HCEC 1CT (cell line): ENCODE measurements around the gene PCBP1.
"Not testable (repeated sequence)": the region's sequence is repeated elsewhere in the genome, so short reads cannot be mapped to it uniquely, and the experiment has no call there.

Experiments
- DNase-seq: peaks from one replicate; pipeline ENCODE4 v3.0.0-alpha.2; 2017

Gene PCBP1

GRCh38 chr2:70101174-70101573 lies 13.9 kb downstream of the PCBP1 start:
- no peak for DNase-seq

- DNase-seq: not testable (repeated sequence)
Measured at GRCh38 chr2:70101686-70102085, 14.4 kb downstream of the PCBP1 start.

DNA sequence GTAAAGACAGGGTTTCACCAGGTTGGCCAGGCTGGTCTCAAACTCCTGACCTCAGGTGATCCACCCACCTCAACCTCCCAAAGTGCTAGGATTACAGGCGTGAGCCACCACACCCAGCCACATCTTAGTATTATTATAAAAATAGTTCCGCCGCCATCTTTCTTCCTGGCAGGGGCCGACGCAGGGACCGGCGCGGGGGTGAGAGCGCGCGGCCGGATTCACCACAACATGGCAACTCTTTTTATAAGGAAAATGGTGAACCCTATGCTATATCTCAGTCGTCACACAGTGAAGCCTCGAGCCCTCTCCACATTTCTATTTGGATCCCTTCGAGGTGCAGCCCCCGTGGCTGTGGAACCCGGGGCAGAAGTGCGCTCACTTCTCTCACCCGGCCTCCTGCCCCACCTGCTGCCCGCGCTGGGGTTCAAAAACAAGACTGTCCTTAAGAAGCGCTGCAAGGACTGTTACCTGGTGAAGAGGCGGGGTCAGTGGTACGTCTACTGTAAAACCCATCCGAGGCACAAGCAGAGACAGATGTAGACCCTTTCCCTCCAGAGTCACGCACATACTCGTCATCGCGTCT lies 15.1 kb downstream of the PCBP1 start:
- DNase-seq: not testable (repeated sequence)

- DNase-seq: no peak
Measured at GRCh38 chr2:70103531-70104061, 16.3 kb downstream of the PCBP1 start.

DNA sequence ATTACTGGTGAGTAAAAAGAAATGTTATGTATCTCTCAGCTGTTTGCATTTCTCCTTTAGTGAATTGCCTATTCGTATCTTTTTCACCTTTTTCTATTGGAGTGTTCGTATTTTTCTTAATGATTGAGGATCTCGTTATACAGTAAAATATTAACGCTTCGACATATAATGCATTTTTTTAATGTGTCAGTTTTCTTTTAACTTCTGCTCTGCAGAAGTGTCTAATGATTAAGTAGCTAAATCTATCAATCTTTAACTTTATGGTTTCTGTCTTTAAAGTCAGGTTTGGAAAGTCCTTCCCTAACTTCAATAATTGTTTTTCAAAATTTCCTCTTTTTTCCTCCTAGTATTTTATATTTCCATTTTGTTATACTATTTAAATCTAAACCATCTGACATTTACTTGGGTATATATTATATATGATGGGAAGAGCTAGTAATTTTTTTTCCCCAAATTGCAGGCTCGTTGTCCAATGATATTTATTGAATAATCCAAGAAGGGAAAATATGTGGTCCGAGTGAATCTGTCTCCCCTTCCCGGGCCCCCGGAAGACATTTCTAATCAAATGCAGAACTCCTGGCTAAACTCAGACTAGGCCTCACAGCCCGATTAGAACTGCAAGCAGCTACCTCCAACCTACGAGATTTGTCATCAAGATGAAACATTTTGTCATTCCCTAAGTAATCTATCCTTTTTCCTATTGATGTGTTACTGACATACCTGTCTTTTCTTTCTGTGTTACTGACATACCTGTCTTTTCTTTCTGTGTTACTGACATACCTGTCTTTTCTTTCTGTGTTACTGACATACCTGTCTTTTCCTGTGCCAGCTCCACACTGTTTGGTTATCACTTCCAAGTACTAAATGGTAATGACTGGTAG lies 17.2 kb downstream of the PCBP1 start:
- DNase-seq: peak; percentile 27

GRCh38 chr2:70106138-70106537 lies 18.9 kb downstream of the PCBP1 start:
- not testable (repeated sequence) for DNase-seq

DNA sequence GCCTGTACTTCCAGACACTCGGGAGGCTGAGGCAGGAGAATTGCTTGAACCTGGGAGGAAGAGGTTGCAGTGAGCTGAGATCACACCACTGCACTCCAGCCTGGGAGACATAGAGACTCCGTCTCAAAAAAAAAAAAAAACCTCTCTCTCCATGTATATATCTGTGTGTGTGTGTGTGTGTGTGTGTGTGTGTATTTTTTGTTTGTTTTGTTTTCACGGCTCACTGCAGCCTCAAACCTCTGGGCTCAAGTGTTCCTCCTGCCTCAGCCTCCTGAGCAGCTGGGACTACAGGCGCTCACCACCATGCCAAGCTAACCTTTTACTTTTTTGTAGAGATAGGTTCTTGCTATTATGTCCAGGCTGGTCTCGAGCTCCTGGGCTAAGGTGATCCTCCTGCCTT lies 23.1 kb downstream of the PCBP1 start:
- DNase-seq: not testable (repeated sequence)

DNA sequence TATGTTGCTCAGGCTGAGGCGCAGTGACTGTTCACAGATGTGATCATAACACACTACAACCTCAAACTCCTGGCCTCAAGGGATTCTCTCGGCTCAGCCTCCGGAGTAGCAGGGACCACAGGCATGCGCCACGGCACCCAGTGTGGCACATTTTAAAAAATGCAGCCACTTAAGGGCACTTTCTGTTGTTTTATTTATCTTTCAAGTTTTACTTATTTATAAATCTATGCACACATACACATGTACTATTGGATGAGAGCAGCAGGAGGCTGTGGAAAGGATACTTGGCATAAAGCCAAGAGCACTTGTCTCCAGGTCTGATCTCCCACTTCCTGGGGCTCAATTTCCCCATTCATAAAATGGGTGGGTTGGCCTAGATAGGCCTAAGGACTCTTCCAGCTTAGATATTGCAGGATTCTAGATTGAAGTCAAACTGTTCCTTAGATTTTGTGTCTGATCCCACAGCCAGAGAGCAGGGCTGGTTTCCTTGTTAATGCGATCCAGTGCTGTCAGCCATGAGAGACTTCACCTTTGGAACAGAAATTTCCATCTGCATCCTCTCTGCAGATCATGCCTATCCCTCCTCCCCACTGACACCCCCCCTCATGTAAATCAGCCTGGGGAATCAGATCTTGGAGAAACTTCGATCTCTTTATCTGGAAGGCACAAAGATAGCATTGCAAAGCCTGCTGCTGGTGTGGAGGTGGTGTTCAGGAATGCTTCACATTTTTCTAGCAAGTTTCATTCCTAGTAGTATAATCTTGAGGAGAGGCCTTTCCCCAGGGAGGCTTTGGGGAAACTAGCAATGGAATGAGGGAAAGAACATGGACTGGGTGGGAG lies 24.7 kb downstream of the PCBP1 start:
- DNase-seq: peak; percentile 21

GRCh38 chr2:70113359-70114070 lies 26.2 kb downstream of the PCBP1 start:
- no peak for DNase-seq

- no peak for DNase-seq
Measured at GRCh38 chr2:70115646-70116442, 28.6 kb downstream of the PCBP1 start.

DNA sequence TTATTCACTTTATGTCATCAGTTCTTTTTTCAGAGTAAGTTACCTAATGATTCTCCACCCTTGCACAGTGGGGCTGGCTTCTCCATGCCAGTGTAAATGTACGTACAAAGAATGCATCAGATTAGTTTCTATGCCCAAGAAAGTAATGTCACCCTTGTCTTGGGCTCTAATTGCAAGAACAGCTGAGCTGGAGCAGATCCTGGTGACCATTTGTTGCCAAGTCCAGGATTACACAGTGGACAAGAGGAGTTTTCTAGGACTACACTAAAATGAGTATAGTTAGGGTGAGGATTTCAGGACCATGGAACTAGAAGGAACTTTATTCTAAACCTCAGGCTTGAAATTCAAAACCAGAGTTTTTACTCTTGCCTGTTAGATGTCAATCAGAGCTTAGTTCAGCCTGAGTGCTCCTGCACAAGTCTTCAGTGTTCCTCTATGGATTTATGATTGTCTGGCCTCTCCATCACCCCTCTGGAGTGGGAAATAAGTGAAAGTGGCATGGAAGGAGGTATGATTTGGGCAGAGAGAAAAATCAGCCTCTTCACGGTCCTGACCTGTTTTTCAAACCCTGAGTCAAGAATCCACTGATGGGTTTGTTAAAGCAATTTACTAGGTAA lies 29.8 kb downstream of the PCBP1 start:
- no peak for DNase-seq

GRCh38 chr2:70118798-70119454 lies 31.6 kb downstream of the PCBP1 start:
- no peak for DNase-seq

DNA sequence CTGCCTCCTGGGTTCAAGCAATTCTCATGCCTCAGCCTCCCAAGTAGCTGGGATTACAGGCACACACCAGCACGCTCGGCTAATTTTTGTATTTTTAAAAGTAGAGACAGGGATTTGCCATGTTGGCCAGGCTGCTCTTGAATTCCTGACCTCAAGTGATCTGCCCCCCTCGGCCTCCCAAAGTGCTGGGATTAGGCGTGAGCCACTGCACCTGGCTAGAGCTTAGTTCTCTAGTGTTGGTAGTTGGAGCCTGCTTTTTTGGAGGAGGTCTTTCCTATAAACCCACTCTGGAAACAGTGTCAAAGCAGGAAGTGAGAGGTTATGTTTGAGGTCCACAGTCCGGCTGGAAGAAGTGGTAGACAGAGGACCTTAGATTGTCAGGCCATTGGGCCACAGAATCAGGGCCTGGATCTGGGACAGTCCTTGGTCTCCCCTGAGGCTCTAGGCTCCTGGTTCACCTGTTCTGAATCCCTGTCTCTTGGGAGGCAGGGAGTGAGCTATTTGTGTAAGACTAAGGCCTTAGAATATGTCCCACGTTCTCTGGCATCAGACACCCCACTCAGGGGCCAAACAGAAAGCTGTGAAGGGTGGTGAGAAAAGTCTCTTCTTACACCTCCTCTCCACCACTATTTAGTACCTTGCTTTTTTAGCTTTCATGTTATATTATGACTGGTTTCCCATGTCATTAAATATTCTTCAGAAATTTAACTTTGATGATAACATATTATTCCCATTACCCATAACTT lies 34.5 kb downstream of the PCBP1 start:
- DNase-seq: no peak

DNA sequence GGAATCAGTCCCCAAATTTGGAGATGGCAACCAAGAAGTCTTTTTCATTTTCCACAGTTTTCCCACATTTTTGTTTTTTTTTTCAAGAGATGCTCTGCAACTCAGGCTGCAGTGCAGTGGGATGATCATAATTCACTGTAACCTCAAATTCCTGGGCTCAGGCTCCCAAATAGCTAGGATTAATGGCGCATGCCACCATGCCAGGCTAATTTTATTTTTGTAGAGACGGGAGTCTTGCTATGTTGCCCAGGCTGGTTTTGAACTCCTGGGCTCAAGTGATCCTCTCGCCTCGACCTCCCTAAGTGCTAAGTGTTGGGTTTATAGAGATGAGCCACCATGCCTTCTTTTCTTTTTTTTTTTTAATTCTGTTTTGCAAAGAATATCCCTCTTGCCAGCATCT lies 35.2 kb downstream of the PCBP1 start:
- no peak for DNase-seq

DNA sequence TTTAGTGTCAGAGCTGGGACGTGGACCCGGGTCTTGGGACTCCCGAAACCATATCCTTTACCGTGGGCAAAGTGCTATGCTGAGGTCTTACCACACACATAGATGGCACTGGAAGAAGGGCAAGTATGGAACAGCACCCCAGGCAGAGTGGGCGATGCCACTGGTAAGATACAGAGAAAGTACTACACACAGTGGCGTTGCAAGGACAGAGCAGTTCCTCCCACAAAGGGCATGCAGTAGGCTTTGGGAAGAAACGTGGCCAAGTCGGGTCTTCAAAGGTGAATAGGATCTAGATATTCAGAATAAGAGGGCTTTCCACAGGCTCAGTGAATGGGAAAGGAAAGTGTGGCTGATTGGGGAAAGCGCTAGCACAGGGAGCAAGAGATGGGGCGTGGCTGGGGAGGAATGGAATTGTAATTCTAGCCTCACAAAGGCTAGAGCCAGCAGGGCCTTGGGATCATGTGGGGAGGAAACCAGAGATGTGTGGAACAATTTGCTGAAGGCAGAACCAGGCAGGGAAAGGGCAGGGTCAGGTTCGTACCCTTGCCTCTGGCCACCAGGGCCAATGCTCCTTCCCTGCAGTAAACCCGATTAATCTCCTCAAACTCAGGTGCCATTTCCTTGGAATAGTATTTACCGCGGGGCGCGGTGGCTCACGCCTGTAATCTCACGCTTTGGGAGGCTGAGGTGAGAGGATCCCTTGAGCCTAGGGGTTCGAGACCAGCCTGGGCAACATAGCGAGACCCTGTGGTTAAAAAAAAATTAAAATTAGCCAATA lies 36.0 kb downstream of the PCBP1 start:
- DNase-seq: peak; percentile 38

- no peak for DNase-seq
Measured at GRCh38 chr2:70123829-70124116, 36.5 kb downstream of the PCBP1 start.

DNA sequence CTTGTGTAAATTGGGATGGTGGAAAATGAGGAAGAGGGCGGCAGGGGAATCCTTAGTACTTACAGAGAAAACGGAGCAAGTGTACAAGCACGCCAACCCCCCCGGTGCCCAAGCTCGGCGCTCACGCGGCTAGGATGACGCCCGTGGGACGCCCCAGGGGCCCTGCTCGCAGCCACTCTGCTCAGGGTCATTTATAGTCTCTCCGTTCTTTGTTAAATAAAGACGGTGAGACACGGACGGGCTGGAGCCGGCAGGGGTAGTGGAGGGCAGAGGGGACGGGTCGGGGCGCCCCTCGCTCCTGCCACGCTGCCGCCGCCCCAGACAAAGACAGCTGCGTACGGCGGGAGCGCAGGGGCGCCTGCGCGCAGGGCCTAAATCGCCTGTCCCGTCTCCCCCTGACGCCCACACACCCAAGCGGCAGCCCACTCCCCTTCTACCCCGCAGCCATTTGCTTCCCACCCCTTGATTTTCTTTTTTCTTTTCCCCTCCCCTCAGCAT lies 37.8 kb downstream of the PCBP1 start:
- DNase-seq: peak; percentile 74

- no peak for DNase-seq
Measured at GRCh38 chr2:70125498-70125898, 38.2 kb downstream of the PCBP1 start.

- no peak for DNase-seq
Measured at GRCh38 chr2:70126413-70126812, 39.1 kb downstream of the PCBP1 start.
